ENCODE measurements around the gene SYT11. TPM values are rescaled to one million over a fixed set of nuclear protein-coding genes. Genes with fewer than 3 reads are reported as not detected.
A peak's percentile ranks its signal among the peaks of the same experiment; 100 is the strongest.

Gene SYT11
- total RNA-seq, 2 donors from 2014 or later = 1.2 to 4.6 TPM

GRCh38 chr1:155864393-155864792 is 5.0 kb downstream of the SYT11 start:
- H3K9me3 ChIP-seq = no peaks in the 10 kb centered on the region
- no peaks in the 10 kb centered on the region for H3K27me3 ChIP-seq
- no peak overlapping the region for H3K9ac ChIP-seq (ENCODE audit: low read depth in 2 of 2, low read length in 2 of 2)
- DNase-seq = no peak
- TF ChIP-seq CTCF (IDR thresholded peaks at IDR 0.05) = no peak
- no peak overlapping the region for H3K27ac ChIP-seq
- H3K36me3 ChIP-seq = no peaks in the 10 kb centered on the region
- intact Hi-C loops (cut with DNase I) = no loop called here
- no peaks in the 10 kb centered on the region for H3K4me1 ChIP-seq
- H3K4me3 ChIP-seq = no peak overlapping the region

- no peak overlapping the region for H3K9ac ChIP-seq (ENCODE audit: low read depth in 2 of 2, low read length in 2 of 2)
- H3K27ac ChIP-seq = no peak overlapping the region
- H3K4me1 ChIP-seq = no peaks in the 10 kb centered on the region
- H3K4me3 ChIP-seq = no peak overlapping the region
- TF ChIP-seq CTCF (IDR thresholded peaks at IDR 0.05) = no peak
- no peak for DNase-seq
- intact Hi-C loops (cut with DNase I) = no loop called here
- no peaks in the 10 kb centered on the region for H3K9me3 ChIP-seq
- H3K36me3 ChIP-seq = no peaks in the 10 kb centered on the region
- no peaks in the 10 kb centered on the region for H3K27me3 ChIP-seq
These were observed 8.4 kb downstream of the SYT11 start for GRCh38 chr1:155867766-155868165.

GRCh38 chr1:155871390-155871789 is 12.0 kb downstream of the SYT11 start:
- intact Hi-C loops (cut with DNase I) = no loop called here
- no peak overlapping the region for H3K27ac ChIP-seq
- no peak for TF ChIP-seq CTCF (IDR thresholded peaks at IDR 0.05)
- no peak overlapping the region for H3K4me3 ChIP-seq
- H3K4me1 ChIP-seq = no peaks in the 10 kb centered on the region
- no peaks in the 10 kb centered on the region for H3K36me3 ChIP-seq
- H3K9me3 ChIP-seq = no peaks in the 10 kb centered on the region
- no peaks in the 10 kb centered on the region for H3K27me3 ChIP-seq
- no peak for DNase-seq
- H3K9ac ChIP-seq (ENCODE audit: low read depth in 2 of 2, low read length in 2 of 2) = no peak overlapping the region

GRCh38 chr1:155872527-155872926 is 13.2 kb downstream of the SYT11 start:
- no peaks in the 10 kb centered on the region for H3K27me3 ChIP-seq
- no peak for TF ChIP-seq CTCF (IDR thresholded peaks at IDR 0.05)
- intact Hi-C loops (cut with DNase I) = no loop called here
- no peak overlapping the region for H3K4me3 ChIP-seq
- H3K4me1 ChIP-seq = no peaks in the 10 kb centered on the region
- H3K36me3 ChIP-seq = no peaks in the 10 kb centered on the region
- no peak overlapping the region for H3K27ac ChIP-seq
- H3K9me3 ChIP-seq = no peaks in the 10 kb centered on the region
- no peak for DNase-seq
- no peak overlapping the region for H3K9ac ChIP-seq (ENCODE audit: low read depth in 2 of 2, low read length in 2 of 2)

- Histone ChIP-seq H3K27ac (no peak overlapping the region), H3K9me3 (no peaks in the 10 kb centered on the region), H3K9ac (ENCODE audit: low read depth in 2 of 2, low read length in 2 of 2) (no peak overlapping the region), H3K36me3 (no peaks in the 10 kb centered on the region), H3K27me3 (no peaks in the 10 kb centered on the region), H3K4me3 (no peak overlapping the region), H3K4me1 (no peaks in the 10 kb centered on the region)
- no peak for TF ChIP-seq CTCF (IDR thresholded peaks at IDR 0.05)
- DNase-seq = peak; percentile 35
- intact Hi-C loops (cut with DNase I) = no loop called here
These were observed 14.5 kb downstream of the SYT11 start for GRCh38 chr1:155873860-155874259.

- Histone ChIP-seq H3K4me3 (no peak overlapping the region), H3K27ac (no peak overlapping the region), H3K4me1 (no peaks in the 10 kb centered on the region), H3K36me3 (no peaks in the 10 kb centered on the region), H3K27me3 (no peaks in the 10 kb centered on the region), H3K9me3 (no peaks in the 10 kb centered on the region), H3K9ac (ENCODE audit: low read depth in 2 of 2, low read length in 2 of 2) (no peak overlapping the region)
- DNase-seq = no peak
- TF ChIP-seq CTCF (IDR thresholded peaks at IDR 0.05) = no peak
- intact Hi-C loops (cut with DNase I) = no loop called here
These were observed 18.6 kb downstream of the SYT11 start for GRCh38 chr1:155877945-155878344.

Data from colonic mucosa (tissue), 4 donors.